Spinal cord (tissue), 10 donors: ENCODE results near the gene AKAP17A. TPM values are rescaled to one million over a fixed set of nuclear protein-coding genes. Genes with fewer than 3 reads are reported as not detected.
"Not testable (repeated sequence)": the region's sequence is repeated elsewhere in the genome, so short reads cannot be mapped to it uniquely, and the experiment has no call there.

Experiments
- DNase-seq, 6 donors: peaks; one replicate each; pipeline versions ENCODE4 v3.0.0 to v3.0.0-alpha.2; 2013 to 2015; ENCODE audit warnings: low spot score in 6 of 6, low read depth in 4 of 6
- H3K27ac ChIP-seq: one replicate; pipeline ENCODE4 v1.5.1; 2013; ENCODE audit warnings: low read depth, low read length, control low read depth
- H3K27me3 ChIP-seq: one replicate; pipeline ENCODE4 v1.6.1; 2013; ENCODE audit warnings: low read length; ENCODE audit not compliant: control insufficient read depth, insufficient read depth
- H3K36me3 ChIP-seq: one replicate; pipeline ENCODE4 v1.6.1; 2013; ENCODE audit warnings: low read length; ENCODE audit not compliant: control insufficient read depth, insufficient read depth
- H3K4me1 ChIP-seq: one replicate; pipeline ENCODE4 v1.6.1; 2013; ENCODE audit warnings: low read length; ENCODE audit not compliant: control insufficient read depth, insufficient read depth
- H3K4me3 ChIP-seq: one replicate; pipeline ENCODE4 v1.5.1; 2013; ENCODE audit warnings: low read depth, low read length, control low read depth
- H3K9me3 ChIP-seq: one replicate; pipeline ENCODE4 v1.6.1; 2013; ENCODE audit warnings: low read length; ENCODE audit not compliant: control insufficient read depth, insufficient read depth
- WGBS: methylation state at CpG from one replicate; pipeline ENCODE4 v1.1.5; 2013; ENCODE audit warnings: missing lambda C conversion rate; ENCODE audit not compliant: insufficient coverage; 5-methylcytosine and 5-hydroxymethylcytosine counted together
- polyA plus RNA-seq, 2 donors: library from polyadenylated mRNA; unstranded; fragments of 120-200 nt; gene quantifications; one replicate each; pipeline ENCODE4 v1.2.1, GENCODE V29; 2013; ENCODE audit not compliant: insufficient read length in 2 of 2
- total RNA-seq, 2 donors: library from RNA; depleted of rRNA in 1 of 2; stranded (reverse); fragments of 120-200 nt in 1 of 2; fragments of >200 nt in 1 of 2; gene quantifications; one replicate each; pipeline versions ENCODE4 v1.2.3 to v1.2.4, GENCODE V29; 2013 to 2014
- donor health status: healthy.

AKAP17A gene
- total and polyA plus RNA-seq, 4 donors = 11.0 to 38.2 (median 31.6) TPM

- no peaks in the 10 kb centered on the region for H3K9me3 ChIP-seq
- no peak overlapping the region for H3K4me3 ChIP-seq
- no peak overlapping the region for H3K27ac ChIP-seq
- H3K27me3 ChIP-seq = no peaks in the 10 kb centered on the region
- no peaks in the 10 kb centered on the region for H3K4me1 ChIP-seq
- WGBS = 88% methylated on average over 21 of the region's 21 CpGs
- H3K36me3 ChIP-seq = no peaks in the 10 kb centered on the region
- DNase-seq = no peak
Measured at GRCh38 chrX:1623691-1624090, 32.3 kb downstream of the AKAP17A start.

GRCh38 chrX:1624158-1624860 lies 32.9 kb downstream of the AKAP17A start:
- H3K9me3 ChIP-seq, H3K27ac ChIP-seq, H3K4me3 ChIP-seq, H3K36me3 ChIP-seq, DNase-seq, H3K27me3 ChIP-seq, H3K4me1 ChIP-seq: not testable (repeated sequence)
- 86% methylated on average over 14 of the region's 14 CpGs for WGBS

- H3K4me3 ChIP-seq, H3K4me1 ChIP-seq, H3K9me3 ChIP-seq, H3K36me3 ChIP-seq, H3K27ac ChIP-seq, H3K27me3 ChIP-seq, DNase-seq: not testable (repeated sequence)
- 91% methylated on average over 6 of the region's 7 CpGs for WGBS
Measured at GRCh38 chrX:1624861-1625215, 33.4 kb downstream of the AKAP17A start.

GRCh38 chrX:1629244-1629643 lies 37.8 kb downstream of the AKAP17A start:
- 89% methylated on average over 6 of the region's 7 CpGs for WGBS
- no peaks in the 10 kb centered on the region for H3K27me3 ChIP-seq
- H3K27ac ChIP-seq = no peak overlapping the region
- DNase-seq = no peak
- no peaks in the 10 kb centered on the region for H3K36me3 ChIP-seq
- H3K4me3 ChIP-seq = no peak overlapping the region
- no peaks in the 10 kb centered on the region for H3K4me1 ChIP-seq
- no peaks in the 10 kb centered on the region for H3K9me3 ChIP-seq

GRCh38 chrX:1646009-1646408 lies 54.6 kb downstream of the AKAP17A start:
- no peaks in the 10 kb centered on the region for H3K27me3 ChIP-seq
- H3K4me1 ChIP-seq = peaks cover 7% of the 10 kb centered on the region
- no peak overlapping the region for H3K27ac ChIP-seq
- H3K36me3 ChIP-seq = no peaks in the 10 kb centered on the region
- no peak overlapping the region for H3K4me3 ChIP-seq
- DNase-seq = no peak
- peaks cover 3% of the 10 kb centered on the region for H3K9me3 ChIP-seq

GRCh38 chrX:1649621-1650020 lies 58.2 kb downstream of the AKAP17A start:
- no CpG with 5 or more reads among the region's 8 CpGs for WGBS
- H3K4me1 ChIP-seq = peaks cover 7% of the 10 kb centered on the region
- H3K9me3 ChIP-seq = peaks cover 3% of the 10 kb centered on the region
- peak in 2 of 6 donors; percentile 28 to 29 for DNase-seq
- no peaks in the 10 kb centered on the region for H3K27me3 ChIP-seq
- H3K36me3 ChIP-seq = no peaks in the 10 kb centered on the region
- no peak overlapping the region for H3K27ac ChIP-seq
- no peak overlapping the region for H3K4me3 ChIP-seq

Other genes starting within 250 kb of the AKAP17A start
- 100 to 1,000 TPM in 1 of 2 donors, 10 to 100 TPM in 1; 85.8 to 145 TPM for gene SLC25A6, start 199.5 kb upstream of the AKAP17A start, total RNA-seq
- gene SLC25A6, start 199.5 kb upstream of the AKAP17A start, polyA plus RNA-seq = 100 to 1,000 TPM; 523 to 541 TPM
- gene ASMTL, start 138.7 kb upstream of the AKAP17A start, total RNA-seq = 10 to 100 TPM; 15.6 to 18.4 TPM
- 10 to 100 TPM; 48.0 to 62.6 TPM for gene ASMTL, start 138.7 kb upstream of the AKAP17A start, polyA plus RNA-seq
- 1 to 10 TPM in 1 of 2 donors, under 1 TPM in 1; 0.39 to 1.5 TPM for gene P2RY8, start 54.4 kb upstream of the AKAP17A start, total RNA-seq
- under 1 TPM; 0.10 to 0.29 TPM for gene P2RY8, start 54.4 kb upstream of the AKAP17A start, polyA plus RNA-seq
- gene ASMT, start 23.5 kb downstream of the AKAP17A start, total RNA-seq = under 1 TPM; 0.30 to 0.33 TPM
- under 1 TPM; 0.38 to 0.57 TPM for gene ASMT, start 23.5 kb downstream of the AKAP17A start, polyA plus RNA-seq